ENCODE results near the gene GOLM1. TPM values are rescaled to one million over a fixed set of nuclear protein-coding genes. Genes with fewer than 3 reads are reported as not detected.

The GOLM1 gene
- 60.9 and 65.7 TPM in 2 replicates for total RNA-seq

GRCh38 chr9:86098824-86099700 lies at the start of gene GOLM1:
TSS of gene GOLM1 (minus strand) at chr9:86099558. CDS start at chr9:86079320, 20,238 bp downstream.

Other genes with a start within 250 kb of the GOLM1 start
- gene NAA35, start 158.4 kb downstream of the GOLM1 start, total RNA-seq: 9.6 and 10.3 TPM in 2 replicates
- gene C9orf153, start 160.1 kb upstream of the GOLM1 start, total RNA-seq: not detected in 2 replicates
- gene ISCA1, start 183.0 kb upstream of the GOLM1 start, total RNA-seq: 12.2 and 15.8 TPM in 2 replicates

Data from bronchus fibroblast of lung (primary cell).